ENCODE data around the gene CTSV.
"Not testable (repeated sequence)": the region's sequence is repeated elsewhere in the genome, so short reads cannot be mapped to it uniquely, and the experiment has no call there.

Gene CTSV

DNA sequence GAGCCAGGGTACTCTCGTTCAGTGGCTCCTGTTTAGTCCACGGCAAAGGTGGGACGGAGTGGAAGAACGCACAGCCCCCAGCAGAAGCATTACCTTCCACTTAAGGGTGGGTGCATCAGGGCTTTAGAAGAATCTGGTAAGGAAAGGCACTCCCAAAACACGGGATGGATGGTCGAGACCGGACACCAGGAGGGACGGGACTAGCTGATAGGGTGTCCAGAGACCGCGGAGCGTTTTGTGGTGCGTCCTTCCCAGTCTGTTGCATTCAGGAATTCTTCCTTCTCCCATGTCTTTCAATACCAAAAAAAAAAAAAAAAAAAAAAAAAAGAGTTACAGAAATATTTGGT, 545 bp upstream of the CTSV start:
- Histone ChIP-seq H3K9ac (ENCODE audit: low read depth, low read length) (peak overlapping the region; percentile 92), H3K9me3 (ENCODE audit: insufficient read depth, low read depth, low read length) (no peaks in the 10 kb centered on the region), H3K36me3 (ENCODE audit: insufficient read depth, low read depth, low read length) (peaks cover 33% of the 10 kb centered on the region), H3K27ac (ENCODE audit: low read length) (peak overlapping the region; percentile 48), H3K4me3 (ENCODE audit: low read length) (peak overlapping the region; percentile 96), H3K27me3 (ENCODE audit: insufficient read depth, low read length) (peaks cover 16% of the 10 kb centered on the region), H3K4me1 (ENCODE audit: insufficient read depth, low read length) (no peaks in the 10 kb centered on the region)

DNA sequence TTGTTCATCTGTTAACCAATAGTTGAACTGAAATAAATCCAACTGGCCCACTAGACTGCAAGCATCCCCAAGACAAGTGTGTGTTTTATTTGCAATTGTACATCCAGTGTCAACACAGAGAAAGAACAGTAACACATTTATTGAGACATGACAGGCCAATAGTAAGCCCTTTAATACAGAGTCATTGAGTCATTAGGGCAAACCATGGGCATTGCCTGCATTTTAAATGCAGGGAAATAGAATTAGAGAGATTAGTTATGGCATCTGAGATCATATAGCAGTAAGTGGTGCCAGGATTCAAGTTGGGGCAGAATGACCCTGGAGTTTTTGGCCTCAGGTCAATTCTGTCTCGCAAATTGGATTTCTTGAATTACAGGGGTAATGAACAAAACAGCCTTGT, 15.4 kb downstream of the CTSV start:
- H3K27me3 ChIP-seq (ENCODE audit: insufficient read depth, low read length); H3K9me3 ChIP-seq (ENCODE audit: insufficient read depth, low read depth, low read length); H3K9ac ChIP-seq (ENCODE audit: low read depth, low read length); H3K4me3 ChIP-seq (ENCODE audit: low read length); H3K36me3 ChIP-seq (ENCODE audit: insufficient read depth, low read depth, low read length); H3K4me1 ChIP-seq (ENCODE audit: insufficient read depth, low read length); H3K27ac ChIP-seq (ENCODE audit: low read length): not testable (repeated sequence)

DNA sequence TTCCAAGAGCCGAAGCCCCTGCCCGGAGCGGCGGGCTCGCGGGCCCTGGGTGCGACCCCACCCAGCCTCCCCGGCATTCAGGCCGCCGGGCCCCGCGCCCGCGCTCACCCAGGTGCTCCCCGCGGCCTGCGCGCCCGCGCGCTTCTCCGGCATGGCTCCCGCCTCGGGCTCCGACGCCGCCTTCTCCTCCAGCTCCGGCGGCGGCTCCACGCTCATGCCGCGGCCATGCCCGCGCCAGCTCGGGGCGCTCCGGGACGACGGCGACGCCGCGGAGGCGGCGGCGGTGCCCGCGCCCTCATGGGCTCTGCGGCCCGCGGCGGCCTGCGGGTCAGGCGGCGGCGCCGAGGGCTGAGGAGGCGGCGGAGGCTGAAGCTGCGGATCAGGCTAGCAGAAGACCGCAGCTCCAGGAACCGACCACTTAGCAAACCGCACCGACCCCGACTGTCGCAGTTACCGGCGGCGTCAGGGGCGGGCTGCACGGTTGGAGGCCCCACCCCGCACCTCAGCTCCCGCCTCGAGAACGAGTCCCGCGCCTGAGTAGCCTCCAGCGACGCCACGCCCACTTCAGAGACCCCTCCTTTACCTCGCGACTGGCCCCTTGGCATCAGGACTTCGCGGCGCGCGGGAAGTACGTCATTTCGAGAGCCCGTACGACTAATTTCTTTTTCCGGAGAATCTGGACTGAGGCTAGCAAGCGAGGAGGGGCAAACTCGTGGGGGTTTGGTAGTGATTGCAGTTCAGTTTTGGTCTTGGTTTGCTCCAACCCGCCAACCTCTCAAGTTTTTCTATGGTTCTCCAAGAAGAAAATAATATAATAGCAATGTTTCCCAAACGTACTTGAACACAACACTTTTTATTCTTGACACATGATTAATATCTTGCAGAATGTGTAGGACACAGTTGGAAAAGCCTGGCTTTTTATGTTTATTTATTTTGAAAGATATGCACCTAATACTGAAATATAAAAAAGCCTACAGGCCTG, 25.5 kb downstream of the CTSV start:
- Histone ChIP-seq H3K4me3 (ENCODE audit: low read length) (peak overlapping the region; percentile 82), H3K9ac (ENCODE audit: low read depth, low read length) (peak overlapping the region; percentile 70; the same call in 1 of the 2 replicates)
- H3K27ac ChIP-seq (ENCODE audit: low read length); H3K36me3 ChIP-seq (ENCODE audit: insufficient read depth, low read depth, low read length); H3K27me3 ChIP-seq (ENCODE audit: insufficient read depth, low read length); H3K9me3 ChIP-seq (ENCODE audit: insufficient read depth, low read depth, low read length); H3K4me1 ChIP-seq (ENCODE audit: insufficient read depth, low read length): not testable (repeated sequence)

DNA sequence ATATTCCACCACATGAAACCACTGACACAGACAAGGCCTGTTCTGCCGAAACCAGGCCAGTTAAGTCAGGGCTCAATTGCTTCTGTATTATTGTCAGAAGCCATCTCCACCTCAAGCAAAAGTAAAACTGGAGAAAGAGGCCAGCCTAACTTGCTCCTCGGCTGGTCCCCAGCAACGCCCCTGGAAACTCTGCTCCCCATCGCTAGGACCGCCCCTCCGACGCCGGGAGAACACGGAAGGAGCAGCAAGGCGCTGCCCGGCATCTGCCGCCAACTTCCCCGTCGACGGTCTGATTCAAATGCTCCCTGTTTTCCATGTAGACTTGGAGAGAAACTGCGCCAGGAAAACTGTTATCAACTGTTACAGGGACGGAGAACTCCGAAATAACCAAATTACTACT, 26.3 kb downstream of the CTSV start:
- not testable (repeated sequence) for H3K9me3 ChIP-seq (ENCODE audit: insufficient read depth, low read depth, low read length); H3K36me3 ChIP-seq (ENCODE audit: insufficient read depth, low read depth, low read length); H3K27ac ChIP-seq (ENCODE audit: low read length); H3K27me3 ChIP-seq (ENCODE audit: insufficient read depth, low read length); H3K4me1 ChIP-seq (ENCODE audit: insufficient read depth, low read length)
- peak overlapping the region; percentile 69 for H3K9ac ChIP-seq (ENCODE audit: low read depth, low read length)
- H3K4me3 ChIP-seq (ENCODE audit: low read length) = peak overlapping the region; percentile 82

DNA sequence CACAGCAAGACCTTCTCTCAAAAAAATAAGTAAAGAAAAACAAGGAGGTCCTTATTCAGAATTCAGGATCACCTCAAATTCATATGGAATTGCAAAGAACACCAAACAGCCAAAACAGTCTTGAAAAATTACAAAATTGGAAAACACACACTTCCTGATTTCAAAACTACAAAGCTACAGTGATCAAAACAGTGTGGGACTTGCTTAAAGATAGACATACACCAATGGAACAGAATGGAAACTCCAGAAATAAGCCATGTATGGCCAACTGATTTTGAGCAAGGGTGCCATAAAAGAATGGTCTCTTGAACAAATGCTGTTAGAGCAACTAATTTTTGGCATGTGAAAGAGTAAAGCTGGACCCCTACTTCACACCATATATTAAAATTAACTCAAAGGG, 36.7 kb downstream of the CTSV start:
- not testable (repeated sequence) for H3K4me3 ChIP-seq (ENCODE audit: low read length); H3K9me3 ChIP-seq (ENCODE audit: insufficient read depth, low read depth, low read length); H3K27ac ChIP-seq (ENCODE audit: low read length); H3K4me1 ChIP-seq (ENCODE audit: insufficient read depth, low read length); H3K27me3 ChIP-seq (ENCODE audit: insufficient read depth, low read length); H3K36me3 ChIP-seq (ENCODE audit: insufficient read depth, low read depth, low read length); H3K9ac ChIP-seq (ENCODE audit: low read depth, low read length)

DNA sequence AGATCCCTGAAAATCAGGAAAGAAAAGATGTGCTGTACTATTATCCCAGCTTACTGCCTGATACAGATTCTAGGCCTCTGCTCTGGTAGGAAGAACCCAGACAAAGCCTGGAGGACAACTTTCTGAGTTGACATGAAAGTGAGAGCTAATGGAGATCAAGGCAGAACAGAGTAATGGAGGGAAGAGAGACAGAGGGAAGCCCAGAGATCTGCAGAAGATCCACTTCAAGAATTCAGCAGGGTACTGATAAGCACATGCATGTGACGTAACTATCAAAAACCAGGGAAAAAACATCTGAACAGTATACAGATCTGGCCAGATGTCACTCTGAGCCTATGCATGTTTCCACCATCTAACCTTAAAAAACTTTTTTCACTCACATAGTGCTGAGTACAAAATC, 37.6 kb downstream of the CTSV start:
- H3K4me3 ChIP-seq (ENCODE audit: low read length); H3K4me1 ChIP-seq (ENCODE audit: insufficient read depth, low read length); H3K27me3 ChIP-seq (ENCODE audit: insufficient read depth, low read length); H3K27ac ChIP-seq (ENCODE audit: low read length); H3K9ac ChIP-seq (ENCODE audit: low read depth, low read length); H3K36me3 ChIP-seq (ENCODE audit: insufficient read depth, low read depth, low read length); H3K9me3 ChIP-seq (ENCODE audit: insufficient read depth, low read depth, low read length): not testable (repeated sequence)

DNA sequence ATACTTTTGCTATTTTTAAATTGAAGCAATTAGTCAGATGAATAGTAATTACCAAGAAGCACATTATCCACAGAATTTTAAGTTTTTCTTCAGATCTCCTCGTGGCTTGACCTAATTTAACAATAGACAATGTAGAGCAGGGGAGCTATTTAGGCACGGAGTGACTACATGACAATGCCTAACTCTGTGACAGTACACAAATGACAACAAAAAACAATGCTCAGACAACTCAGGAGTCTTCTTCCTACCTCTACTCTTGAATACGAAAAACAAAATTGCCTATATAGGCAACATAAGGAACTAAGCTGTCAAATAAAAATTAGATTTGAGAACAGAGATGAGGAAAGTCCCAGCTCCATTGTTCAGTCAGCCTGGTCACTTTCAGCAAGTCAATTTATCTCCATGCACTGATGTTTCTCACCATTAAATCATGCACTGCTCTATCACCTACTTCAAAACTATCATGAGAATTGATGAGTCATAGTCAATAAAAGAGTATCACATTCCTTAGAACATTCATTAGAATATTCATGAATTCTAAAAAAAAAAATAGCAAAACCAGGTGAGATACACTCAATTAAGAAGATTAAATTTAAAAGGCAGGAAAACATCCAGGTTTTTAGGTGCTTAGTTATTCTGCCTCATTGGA, 38.7 kb downstream of the CTSV start:
- H3K9ac ChIP-seq (ENCODE audit: low read depth, low read length); H3K9me3 ChIP-seq (ENCODE audit: insufficient read depth, low read depth, low read length); H3K4me3 ChIP-seq (ENCODE audit: low read length); H3K27ac ChIP-seq (ENCODE audit: low read length); H3K27me3 ChIP-seq (ENCODE audit: insufficient read depth, low read length); H3K4me1 ChIP-seq (ENCODE audit: insufficient read depth, low read length); H3K36me3 ChIP-seq (ENCODE audit: insufficient read depth, low read depth, low read length): not testable (repeated sequence)

DNA sequence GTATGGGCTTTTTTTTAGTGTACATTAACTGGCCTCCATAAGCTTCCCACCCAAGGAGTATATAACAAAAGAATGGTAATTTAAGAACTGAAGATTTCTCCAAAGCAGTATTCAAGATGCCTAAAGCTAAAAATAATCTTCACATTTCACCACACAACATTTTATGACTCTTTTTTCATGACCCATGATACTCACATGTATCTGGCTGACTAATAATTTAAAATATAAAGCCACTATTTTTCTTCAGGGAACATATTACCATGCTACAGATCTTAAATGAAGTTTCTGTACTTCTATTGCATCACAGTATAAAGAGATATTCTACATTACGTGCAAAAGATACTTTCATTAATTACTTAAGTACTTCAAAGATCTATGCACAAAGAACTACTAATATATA, 39.2 kb downstream of the CTSV start:
- H3K27ac ChIP-seq (ENCODE audit: low read length); H3K9ac ChIP-seq (ENCODE audit: low read depth, low read length); H3K36me3 ChIP-seq (ENCODE audit: insufficient read depth, low read depth, low read length); H3K4me1 ChIP-seq (ENCODE audit: insufficient read depth, low read length); H3K27me3 ChIP-seq (ENCODE audit: insufficient read depth, low read length); H3K9me3 ChIP-seq (ENCODE audit: insufficient read depth, low read depth, low read length); H3K4me3 ChIP-seq (ENCODE audit: low read length): not testable (repeated sequence)

DNA sequence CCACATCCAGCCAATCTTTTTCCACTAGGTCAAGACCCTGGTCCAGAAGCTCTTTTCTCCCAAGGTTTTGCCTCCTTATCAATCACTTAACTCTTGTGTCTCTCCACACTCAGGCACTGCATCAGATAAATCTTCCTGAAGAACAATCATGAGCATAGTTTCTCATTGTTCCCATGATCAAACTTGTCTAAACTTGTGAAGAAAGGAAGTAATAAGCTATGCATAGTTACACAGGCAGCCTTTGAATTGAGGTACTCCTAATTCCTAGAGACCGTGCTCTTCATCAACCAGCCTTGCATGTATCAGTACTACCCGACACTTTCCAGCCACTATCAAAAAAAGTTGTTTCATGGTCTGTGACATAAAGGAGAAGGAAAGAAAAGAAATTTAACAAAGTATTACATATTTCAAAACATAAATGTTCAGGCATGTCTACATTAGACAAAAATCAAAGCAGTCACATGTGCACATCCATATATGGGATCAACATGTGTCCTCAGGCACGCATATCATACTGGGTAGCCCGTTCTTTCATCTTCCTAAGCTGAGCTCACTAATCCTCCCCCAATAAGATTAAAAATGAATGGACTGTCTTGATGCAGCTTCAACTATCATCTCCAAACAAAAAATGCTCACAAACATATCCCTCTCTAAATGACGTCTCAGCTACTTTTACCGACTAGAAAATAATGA, 41.8 kb downstream of the CTSV start:
- not testable (repeated sequence) for H3K27ac ChIP-seq (ENCODE audit: low read length); H3K4me3 ChIP-seq (ENCODE audit: low read length); H3K36me3 ChIP-seq (ENCODE audit: insufficient read depth, low read depth, low read length); H3K9me3 ChIP-seq (ENCODE audit: insufficient read depth, low read depth, low read length); H3K9ac ChIP-seq (ENCODE audit: low read depth, low read length); H3K27me3 ChIP-seq (ENCODE audit: insufficient read depth, low read length); H3K4me1 ChIP-seq (ENCODE audit: insufficient read depth, low read length)

DNA sequence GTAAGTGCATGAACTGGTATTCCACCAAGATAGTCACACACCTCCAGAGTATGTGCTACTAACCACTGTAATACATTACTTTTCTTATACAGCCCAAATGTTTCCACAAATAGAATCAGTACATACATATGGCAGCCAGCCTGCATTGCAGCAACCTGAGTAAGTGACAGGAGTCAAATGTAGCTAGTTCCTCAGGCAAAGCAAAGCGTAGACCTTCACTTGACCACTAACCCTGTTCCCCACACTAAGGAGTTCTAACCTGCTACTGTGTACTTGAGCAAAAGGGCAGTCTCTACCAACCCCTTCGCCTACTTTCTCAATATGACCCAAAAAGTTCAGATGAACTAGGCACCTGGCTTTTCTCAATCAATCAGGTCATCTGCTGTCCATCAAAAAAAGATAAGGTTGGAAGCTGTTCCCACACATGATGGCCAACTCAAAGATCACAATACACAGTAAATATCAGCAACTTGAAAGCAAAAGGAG, 44.4 kb downstream of the CTSV start:
- H3K4me3 ChIP-seq (ENCODE audit: low read length); H3K9ac ChIP-seq (ENCODE audit: low read depth, low read length); H3K9me3 ChIP-seq (ENCODE audit: insufficient read depth, low read depth, low read length); H3K27ac ChIP-seq (ENCODE audit: low read length); H3K36me3 ChIP-seq (ENCODE audit: insufficient read depth, low read depth, low read length); H3K27me3 ChIP-seq (ENCODE audit: insufficient read depth, low read length); H3K4me1 ChIP-seq (ENCODE audit: insufficient read depth, low read length): not testable (repeated sequence)

DNA sequence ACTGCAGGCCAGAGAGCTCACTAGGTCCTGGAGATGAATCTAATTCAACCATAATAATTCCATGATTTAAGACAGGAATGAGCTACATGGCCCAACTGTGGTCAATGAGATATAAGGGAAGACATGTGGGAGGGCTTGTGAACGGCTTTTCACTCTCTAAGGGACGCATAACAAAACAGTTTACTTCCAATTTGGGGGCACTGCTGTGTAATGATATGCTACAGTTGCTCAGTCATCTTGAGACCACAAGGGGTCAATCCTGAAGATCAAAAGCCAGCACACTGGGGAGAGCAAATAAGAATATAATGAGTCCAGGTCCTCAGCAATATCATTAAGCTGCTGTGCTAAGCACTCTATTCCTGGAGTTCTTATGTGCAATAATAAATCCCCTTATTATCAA, 46.6 kb downstream of the CTSV start:
- not testable (repeated sequence) for H3K36me3 ChIP-seq (ENCODE audit: insufficient read depth, low read depth, low read length); H3K27me3 ChIP-seq (ENCODE audit: insufficient read depth, low read length); H3K4me3 ChIP-seq (ENCODE audit: low read length); H3K9ac ChIP-seq (ENCODE audit: low read depth, low read length); H3K27ac ChIP-seq (ENCODE audit: low read length); H3K4me1 ChIP-seq (ENCODE audit: insufficient read depth, low read length); H3K9me3 ChIP-seq (ENCODE audit: insufficient read depth, low read depth, low read length)

Measured in iPS-20b (cell line).